22Rv1 (cell line): ENCODE results near the gene VRK1.

ENCODE experiments used
- ZFX ChIP-seq: fragments of 450-650 bp; IDR thresholded peaks from 2 replicates; pipeline ENCODE4 v1.6.1; 2017; ENCODE audit warnings: antibody characterized with exemption, borderline replicate concordance
- TF ChIP-seq, protein P1 (sequence below): fragments of 450-650 bp; IDR thresholded peaks from 2 replicates; pipeline ENCODE4 v1.5.1; 2017; ENCODE audit warnings: mild to moderate bottlenecking

DNA sequence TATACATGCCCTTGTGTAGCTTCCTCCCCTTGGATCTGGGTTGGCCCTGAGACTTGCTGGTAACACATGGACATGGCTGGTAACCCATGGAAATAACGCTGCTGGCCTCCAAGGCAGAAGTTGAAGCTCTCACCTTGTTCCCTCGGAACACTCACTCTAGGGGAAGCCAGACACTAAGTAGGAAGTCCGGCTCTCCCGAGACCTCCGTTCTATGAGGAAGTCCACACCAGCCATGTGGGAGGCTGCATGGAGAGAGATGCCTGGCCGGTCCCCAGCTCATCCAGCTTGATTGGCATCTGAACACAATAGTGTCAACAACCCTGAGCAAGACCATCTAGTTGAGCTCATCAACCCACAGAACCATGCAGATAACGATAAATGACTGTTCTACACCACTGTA is 39.7 kb upstream of the VRK1 start:
- TF ChIP-seq, protein P1, sequence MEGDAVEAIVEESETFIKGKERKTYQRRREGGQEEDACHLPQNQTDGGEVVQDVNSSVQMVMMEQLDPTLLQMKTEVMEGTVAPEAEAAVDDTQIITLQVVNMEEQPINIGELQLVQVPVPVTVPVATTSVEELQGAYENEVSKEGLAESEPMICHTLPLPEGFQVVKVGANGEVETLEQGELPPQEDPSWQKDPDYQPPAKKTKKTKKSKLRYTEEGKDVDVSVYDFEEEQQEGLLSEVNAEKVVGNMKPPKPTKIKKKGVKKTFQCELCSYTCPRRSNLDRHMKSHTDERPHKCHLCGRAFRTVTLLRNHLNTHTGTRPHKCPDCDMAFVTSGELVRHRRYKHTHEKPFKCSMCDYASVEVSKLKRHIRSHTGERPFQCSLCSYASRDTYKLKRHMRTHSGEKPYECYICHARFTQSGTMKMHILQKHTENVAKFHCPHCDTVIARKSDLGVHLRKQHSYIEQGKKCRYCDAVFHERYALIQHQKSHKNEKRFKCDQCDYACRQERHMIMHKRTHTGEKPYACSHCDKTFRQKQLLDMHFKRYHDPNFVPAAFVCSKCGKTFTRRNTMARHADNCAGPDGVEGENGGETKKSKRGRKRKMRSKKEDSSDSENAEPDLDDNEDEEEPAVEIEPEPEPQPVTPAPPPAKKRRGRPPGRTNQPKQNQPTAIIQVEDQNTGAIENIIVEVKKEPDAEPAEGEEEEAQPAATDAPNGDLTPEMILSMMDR, result no peak
- no peak for TF ChIP-seq ZFX
